PC-9 (cell line): ENCODE measurements around the gene TSNAX. TPM values are rescaled to one million over a fixed set of nuclear protein-coding genes. Genes with fewer than 3 reads are reported as not detected.

Source experiments
- BruUV-seq: library from RNA; stranded (reverse); fragments of 400-500 nt; replicated peaks from 2 replicates; lab custom pipeline; 2021; lab: Mats Ljungman, UMichigan
- CTCF ChIA-PET: fragments of 300-600 bp; sonication (Branson Sonifier 250); formaldehyde crosslinking; loops from one replicate; lab custom pipeline; 2022; ENCODE audit warnings: antibody characterized with exemption; lab: Charles Lee
- POLR2A ChIA-PET: fragments of 300-600 bp; sonication (Branson Sonifier 250); formaldehyde crosslinking; loops from one replicate; lab custom pipeline; 2022; ENCODE audit warnings: antibody characterized with exemption; ENCODE audit not compliant: unreplicated experiment; lab: Charles Lee
- DNase-seq, 2 experiments: peaks; one replicate each; pipeline versions ENCODE4 v3.0.0 to v3.0.0-alpha.2; 2015 to 2022; ENCODE audit warnings: mixed read lengths in 1 of 2
- H2AFZ ChIP-seq: fragments of 200-600 bp; sonication (generic); 2 replicates; pipeline ENCODE4 v1.8.1; 2017; ENCODE audit warnings: antibody characterized with exemption
- H3F3A ChIP-seq: fragments of 200-600 bp; sonication (generic); 2 replicates; pipeline ENCODE4 v1.8.1; 2017; ENCODE audit warnings: antibody characterized with exemption, mild to moderate bottlenecking, low read depth; ENCODE audit not compliant: insufficient read depth
- H3K27ac ChIP-seq: fragments of 200-600 bp; sonication (generic); 2 replicates; pipeline ENCODE4 v1.6.1; 2016; ENCODE audit warnings: mixed run types
- H3K27me3 ChIP-seq: fragments of 200-600 bp; sonication (generic); 2 replicates; pipeline ENCODE4 v1.6.1; 2016; ENCODE audit warnings: low read depth, mixed run types; ENCODE audit not compliant: insufficient read depth
- H3K36me3 ChIP-seq: fragments of 200-600 bp; sonication (generic); 2 replicates; pipeline ENCODE4 v1.6.1; 2016; ENCODE audit warnings: low read depth, mixed run types
- H3K4me1 ChIP-seq: fragments of 200-600 bp; sonication (generic); replicated peaks from 2 replicates; pipeline ENCODE4 v1.6.1; 2016; ENCODE audit warnings: mixed run types; ENCODE audit not compliant: insufficient read depth
- H3K4me2 ChIP-seq: fragments of 200-600 bp; sonication (generic); 2 replicates; pipeline ENCODE4 v1.6.1; 2017; ENCODE audit warnings: mixed run types
- H3K4me3 ChIP-seq: fragments of 200-600 bp; sonication (generic); 2 replicates; pipeline ENCODE4 v1.6.1; 2016; ENCODE audit warnings: mixed run types
- H3K79me2 ChIP-seq: fragments of 200-600 bp; sonication (generic); 2 replicates; pipeline ENCODE4 v1.6.1; 2017; ENCODE audit warnings: low read depth, mixed run types
- H3K9me2 ChIP-seq: fragments of 200-600 bp; sonication (generic); 2 replicates; pipeline ENCODE4 v1.8.1; 2017; ENCODE audit warnings: mild to moderate bottlenecking; ENCODE audit not compliant: insufficient read depth
- H3K9me3 ChIP-seq: fragments of 200-600 bp; sonication (generic); 2 replicates; pipeline ENCODE4 v1.8.1; 2016; ENCODE audit warnings: low read depth; ENCODE audit not compliant: insufficient read depth
- H4K20me1 ChIP-seq: fragments of 200-600 bp; sonication (generic); 2 replicates; pipeline ENCODE4 v1.8.1; 2017; ENCODE audit not compliant: insufficient read depth
- CTCF ChIP-seq: fragments of 200-600 bp; sonication (generic); conservative IDR thresholded peaks from 2 replicates; pipeline ENCODE4 v1.6.1; 2017; ENCODE audit warnings: mixed run types, antibody characterized with exemption, mild to moderate bottlenecking, moderate library complexity
- EZH2 ChIP-seq: fragments of 200-600 bp; sonication (generic); IDR thresholded peaks from 2 replicates; pipeline ENCODE4 v1.8.0; 2017; ENCODE audit warnings: antibody characterized with exemption, low read depth
- intact Hi-C: fragments of 100-400 bp; cut with micrococcal nuclease; formaldehyde crosslinking; loops from one replicate; pipeline ENCODE4 v1.10.0; 2022; ENCODE audit not compliant: unreplicated experiment
- total RNA-seq: library from RNA; stranded (reverse); gene quantifications from 2 replicates; pipeline ENCODE4 v1.2.3, GENCODE V29; 2021

TSNAX gene
- total RNA-seq, 1 experiment from 2014 or later = 32.1 TPM

DNA sequence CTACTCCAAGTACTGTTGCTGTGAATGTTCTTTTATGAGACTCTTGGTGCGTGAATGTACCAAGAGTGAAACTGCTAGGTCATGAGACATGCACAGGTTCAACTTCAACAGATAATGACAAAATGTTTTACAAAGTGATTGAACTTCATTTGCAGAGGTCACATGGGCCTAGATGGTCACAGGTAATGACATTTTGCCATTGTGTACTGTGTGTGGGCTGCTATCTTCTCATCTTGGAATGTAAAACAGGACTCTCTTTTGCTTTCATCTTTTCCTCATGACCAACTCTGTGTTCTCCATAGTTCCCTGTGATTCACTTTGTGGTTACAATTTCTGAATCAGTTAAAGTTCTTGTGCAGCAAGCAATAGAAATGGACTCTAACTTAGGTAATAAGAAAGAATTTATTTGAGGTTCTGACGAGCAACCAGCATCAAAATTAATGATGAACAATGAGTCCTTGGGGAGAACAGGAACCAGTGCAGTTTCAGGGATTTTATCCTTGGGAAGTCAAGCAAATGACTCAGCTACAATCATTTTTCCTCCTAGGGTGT lies 16.2 kb upstream of the TSNAX start:
- ChIA-PET POLR2A (no interaction called here), CTCF (no interaction called here)
- peak; percentile 2 to 77 for DNase-seq
- peaks cover 11% of the 10 kb centered on the region for H3K4me1 ChIP-seq
- H3K27ac ChIP-seq = peak overlapping the region; percentile 33
- peak overlapping the region; percentile 50; the same call in 1 of the 2 replicates for H2AFZ ChIP-seq
- no peak overlapping the region for H3K4me3 ChIP-seq
- no peaks in the 10 kb centered on the region; the same call in 1 of the 2 replicates for H3F3A ChIP-seq
- no peaks in the 10 kb centered on the region for H4K20me1 ChIP-seq
- H3K9me3 ChIP-seq = no peaks in the 10 kb centered on the region
- H3K27me3 ChIP-seq = no peaks in the 10 kb centered on the region
- H3K9me2 ChIP-seq = 0 out of 2 replicates have a peak, but pooled peaks cover 6% of the 10 kb centered on the region
- no peaks in the 10 kb centered on the region for H3K36me3 ChIP-seq
- no TSS peak for BruUV-seq
- 0 out of 2 replicates have a peak overlapping the region, but pooled peaks have one; percentile 27 for H3K4me2 ChIP-seq
- no peaks in the 10 kb centered on the region for H3K79me2 ChIP-seq
- intact Hi-C loops = no loop called here
- TF ChIP-seq EZH2 (no peak), CTCF (no peak)

- no TSS peak for BruUV-seq
- TF ChIP-seq CTCF (no peak), EZH2 (no peak)
- Histone ChIP-seq H3K9me3 (no peaks in the 10 kb centered on the region), H3K4me2 (no peak overlapping the region), H4K20me1 (no peaks in the 10 kb centered on the region), H3K4me1 (peaks cover 11% of the 10 kb centered on the region), H3K9me2 (0 out of 2 replicates have a peak, but pooled peaks cover 6% of the 10 kb centered on the region), H3F3A (no peaks in the 10 kb centered on the region; the same call in 1 of the 2 replicates), H3K36me3 (no peaks in the 10 kb centered on the region), H3K27ac (no peak overlapping the region), H3K79me2 (no peaks in the 10 kb centered on the region), H3K27me3 (no peaks in the 10 kb centered on the region), H3K4me3 (no peak overlapping the region), H2AFZ (no peak overlapping the region)
- ChIA-PET POLR2A (no interaction called here), CTCF (no interaction called here)
- intact Hi-C loops = no loop called here
- no peak for DNase-seq
Measured at GRCh38 chr1:231515748-231516147, 12.7 kb upstream of the TSNAX start.

GRCh38 chr1:231517076-231517475 lies 11.4 kb upstream of the TSNAX start:
- CTCF ChIA-PET = no interaction called here
- H4K20me1 ChIP-seq = no peaks in the 10 kb centered on the region

More at GRCh38 chr1:231517076-231517475, 11.4 kb upstream of the TSNAX start:
- H3K9me2 ChIP-seq = 0 out of 2 replicates have a peak, but pooled peaks cover 6% of the 10 kb centered on the region
- H3K79me2 ChIP-seq = no peaks in the 10 kb centered on the region
- no peaks in the 10 kb centered on the region for H3K27me3 ChIP-seq
- no peak for DNase-seq
- no peak overlapping the region for H3K27ac ChIP-seq
- H3K4me3 ChIP-seq = no peak overlapping the region
- no peak overlapping the region for H3K4me2 ChIP-seq
- POLR2A ChIA-PET = no interaction called here
- no peak overlapping the region for H2AFZ ChIP-seq
- no TSS peak for BruUV-seq
- H3K4me1 ChIP-seq = peaks cover 9% of the 10 kb centered on the region
- TF ChIP-seq CTCF = no peak
- no peak for TF ChIP-seq EZH2
- no peaks in the 10 kb centered on the region for H3K36me3 ChIP-seq
- no peaks in the 10 kb centered on the region for H3K9me3 ChIP-seq
- intact Hi-C loops = no loop called here
- H3F3A ChIP-seq = no peaks in the 10 kb centered on the region; the same call in 1 of the 2 replicates
